Neural cell (in vitro differentiated cells): ENCODE measurements around the gene COL16A1.

ENCODE experiments used
- CTCF ChIP-seq: fragments of 450-650 bp; IDR thresholded peaks from 2 replicates; pipeline ENCODE4 v1.5.1; 2014; ENCODE audit warnings: antibody characterized with exemption, mild to moderate bottlenecking, moderate library complexity; ENCODE audit not compliant: poor library complexity, severe bottlenecking
- EP300 ChIP-seq: fragments of 450-650 bp; conservative IDR thresholded peaks from 2 replicates; pipeline ENCODE4 v1.6.1; 2014; ENCODE audit warnings: antibody characterized with exemption, mild to moderate bottlenecking, moderate library complexity; ENCODE audit not compliant: poor library complexity, severe bottlenecking
- MXI1 ChIP-seq: fragments of 450-650 bp; conservative IDR thresholded peaks from 2 replicates; pipeline ENCODE4 v1.6.1; 2014; ENCODE audit warnings: antibody characterized with exemption, mild to moderate bottlenecking; ENCODE audit not compliant: poor library complexity, severe bottlenecking

- no peak for TF ChIP-seq MXI1
- TF ChIP-seq CTCF: no peak
- no peak for TF ChIP-seq EP300
Measured at GRCh38 chr1:31718327-31718897, 14.6 kb upstream of the COL16A1 start.
